Stomach (tissue), 9 donors: ENCODE measurements around the gene SCRN1. TPM values are rescaled to one million over a fixed set of nuclear protein-coding genes. Genes with fewer than 3 reads are reported as not detected.

Source experiments
- DNase-seq, 2 donors: peaks; one replicate each; pipeline versions ENCODE4 v3.0.0 to v3.0.0-alpha.2; 2013 to 2019
- H3K27ac ChIP-seq, 5 donors: fragments of 200-600 bp in 4 of 5; sonication (generic) in 4 of 5; one replicate each; pipeline ENCODE4 v1.5.1; 2013 to 2019; ENCODE audit warnings: mild to moderate bottlenecking in 1 of 5, moderate library complexity in 1 of 5
- H3K27me3 ChIP-seq, 3 donors: fragments of 200-600 bp; sonication (generic); one replicate each; pipeline ENCODE4 v1.5.1; 2017 to 2019; ENCODE audit warnings: mixed run types in 1 of 3
- H3K36me3 ChIP-seq, 4 donors: fragments of 200-600 bp; sonication (generic); 1 replicate in 3 of 4; 2 replicates in 1 of 4; pipeline ENCODE4 v1.5.1; 2016 to 2019
- H3K4me1 ChIP-seq, 4 donors: fragments of 200-600 bp; sonication (generic); one replicate each; pipeline ENCODE4 v1.5.1; 2016 to 2019
- H3K4me3 ChIP-seq, 4 donors: fragments of 200-600 bp; sonication (generic) in 3 of 4; one replicate each; pipeline ENCODE4 v1.5.1; 2016 to 2019; ENCODE audit warnings: mild to moderate bottlenecking in 1 of 4
- H3K9me3 ChIP-seq, 4 donors: fragments of 200-600 bp; sonication (generic); one replicate each; pipeline ENCODE4 v1.5.1; 2016 to 2019
- EP300 ChIP-seq: sonication (generic); formaldehyde crosslinking; IDR thresholded peaks from one replicate; pipeline ENCODE4 v1.6.1; 2017; ENCODE audit warnings: antibody characterized with exemption
- POLR2A ChIP-seq, 4 donors: fragments of 450-650 bp; IDR thresholded peaks; one replicate each; pipeline ENCODE4 v1.6.1; 2016; ENCODE audit warnings: antibody characterized with exemption in 4 of 4, control low read depth in 2 of 4, mild to moderate bottlenecking in 1 of 4, moderate library complexity in 1 of 4
- POLR2AphosphoS5 ChIP-seq, 3 donors: sonication (generic); formaldehyde crosslinking; IDR thresholded peaks; one replicate each; pipeline ENCODE4 v1.6.1; 2016; ENCODE audit warnings: antibody characterized with exemption in 3 of 3
- WGBS, 5 donors: extraction: QIAGEN DNeasy Blood & Tissue Kit in 3 of 5; methylation state at CpG; one replicate each; pipeline versions ENCODE4 v1.1.5 to v1.1.7; 2013 to 2018; 5-methylcytosine and 5-hydroxymethylcytosine counted together
- intact Hi-C: fragments of 100-400 bp; cut with DNase I; formaldehyde crosslinking; loops from one replicate; pipeline ENCODE4 v1.15.1; 2023; ENCODE audit warnings: low total_unique reads
- polyA plus RNA-seq, 3 donors: library from polyadenylated mRNA; stranded (reverse); fragments of 200-250 nt; gene quantifications; one replicate each; pipeline ENCODE4 v1.2.3, GENCODE V29; 2013
- total RNA-seq, 5 donors: library from RNA; depleted of rRNA; stranded (reverse); fragments of >200 nt; gene quantifications; one replicate each; pipeline versions ENCODE4 v1.1.0 to v1.2.3, GENCODE V29; 2014 to 2016
- TF ChIP-seq, protein P1 (sequence below), 7 experiments: fragments of 450-650 bp in 4 of 7; fragments of 200-600 bp in 3 of 7; sonication (generic) in 3 of 7; IDR thresholded peaks; one replicate each; pipeline ENCODE4 v1.5.1; 2016 to 2019; ENCODE audit warnings: antibody characterized with exemption in 7 of 7, control low read depth in 2 of 7, mild to moderate bottlenecking in 1 of 7
- donor health status: healthy with polysubstance abuse.
- donor health status: Bipolar disorder and iron deficiency.
- donor health status: healthy.

Gene SCRN1
- total and polyA plus RNA-seq, 8 donors = 0.87 to 57.2 (median 22.9) TPM

DNA sequence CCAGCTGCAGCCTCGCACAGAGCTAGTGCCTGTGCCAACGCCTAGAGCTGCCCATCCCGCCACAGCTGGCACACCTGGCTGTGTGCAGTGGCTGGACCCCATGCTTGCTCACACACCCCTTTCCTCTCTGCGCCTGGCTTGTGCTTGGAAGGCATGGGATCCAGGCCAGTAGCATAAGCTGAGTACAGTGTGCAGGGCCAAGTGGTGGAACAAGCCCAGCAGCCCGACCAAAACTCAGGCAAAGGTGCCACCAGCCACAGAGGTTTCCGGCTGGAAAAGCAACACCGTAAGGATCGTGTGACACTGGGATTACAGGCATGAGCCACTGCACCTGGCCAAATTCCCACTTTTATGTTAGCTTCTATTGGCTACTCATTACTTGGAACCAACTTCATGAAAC lies 38.4 kb downstream of the SCRN1 start:
- peaks cover 19 to 73% (median 58%) of the 10 kb centered on the region in 4 donors for H3K36me3 ChIP-seq
- WGBS, 5 donors = 94 to 97% (median 95%) methylated on average over 8 of the region's 8 CpGs
- H3K9me3 ChIP-seq = no peaks in the 10 kb centered on the region
- intact Hi-C loops = no loop called here
- H3K4me1 ChIP-seq = peaks cover 0 to 17% (median 3%) of the 10 kb centered on the region in 4 donors
- no peaks in the 10 kb centered on the region for H3K27me3 ChIP-seq
- no peak for DNase-seq
- H3K4me3 ChIP-seq = no peak overlapping the region
- no peak overlapping the region for H3K27ac ChIP-seq
- TF ChIP-seq POLR2AphosphoS5 (IDR thresholded peaks at IDR 0.05) (no peak), POLR2A (IDR thresholded peaks at IDR 0.05) (no peak), EP300 (no peak)
- TF ChIP-seq, protein P1, sequence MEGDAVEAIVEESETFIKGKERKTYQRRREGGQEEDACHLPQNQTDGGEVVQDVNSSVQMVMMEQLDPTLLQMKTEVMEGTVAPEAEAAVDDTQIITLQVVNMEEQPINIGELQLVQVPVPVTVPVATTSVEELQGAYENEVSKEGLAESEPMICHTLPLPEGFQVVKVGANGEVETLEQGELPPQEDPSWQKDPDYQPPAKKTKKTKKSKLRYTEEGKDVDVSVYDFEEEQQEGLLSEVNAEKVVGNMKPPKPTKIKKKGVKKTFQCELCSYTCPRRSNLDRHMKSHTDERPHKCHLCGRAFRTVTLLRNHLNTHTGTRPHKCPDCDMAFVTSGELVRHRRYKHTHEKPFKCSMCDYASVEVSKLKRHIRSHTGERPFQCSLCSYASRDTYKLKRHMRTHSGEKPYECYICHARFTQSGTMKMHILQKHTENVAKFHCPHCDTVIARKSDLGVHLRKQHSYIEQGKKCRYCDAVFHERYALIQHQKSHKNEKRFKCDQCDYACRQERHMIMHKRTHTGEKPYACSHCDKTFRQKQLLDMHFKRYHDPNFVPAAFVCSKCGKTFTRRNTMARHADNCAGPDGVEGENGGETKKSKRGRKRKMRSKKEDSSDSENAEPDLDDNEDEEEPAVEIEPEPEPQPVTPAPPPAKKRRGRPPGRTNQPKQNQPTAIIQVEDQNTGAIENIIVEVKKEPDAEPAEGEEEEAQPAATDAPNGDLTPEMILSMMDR (IDR thresholded peaks at IDR 0.05) = no peak

DNA sequence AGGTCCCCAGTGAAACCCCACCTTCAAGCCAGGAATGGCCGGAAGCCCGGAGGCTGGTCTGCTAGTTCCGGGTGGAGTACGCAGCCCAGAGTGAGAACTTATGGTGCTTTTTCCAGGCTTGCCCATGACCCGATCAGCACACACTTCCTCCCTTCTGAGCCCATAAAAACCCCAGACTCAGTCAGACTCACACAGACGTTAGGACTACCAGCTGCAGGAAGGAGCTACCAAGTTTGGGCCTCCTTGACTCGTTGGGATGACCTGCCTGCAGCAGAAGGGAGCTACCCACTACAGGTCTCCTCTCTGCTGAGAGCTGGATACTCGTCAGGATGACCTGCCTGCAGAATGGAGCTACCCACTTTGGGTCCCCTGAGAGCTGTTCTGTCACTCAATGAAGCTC lies 39.1 kb downstream of the SCRN1 start:
- peaks cover 19 to 76% (median 59%) of the 10 kb centered on the region in 4 donors for H3K36me3 ChIP-seq
- TF ChIP-seq POLR2AphosphoS5 (IDR thresholded peaks at IDR 0.05) = no peak
- TF ChIP-seq POLR2A (IDR thresholded peaks at IDR 0.05) = no peak
- TF ChIP-seq, protein P1 (IDR thresholded peaks at IDR 0.05) = no peak
- no peak for TF ChIP-seq EP300
- no peak for DNase-seq
- H3K27me3 ChIP-seq = no peaks in the 10 kb centered on the region
- no peak overlapping the region for H3K4me3 ChIP-seq
- H3K27ac ChIP-seq = no peak overlapping the region
- intact Hi-C loops = no loop called here
- peaks cover 0 to 10% (median 3%) of the 10 kb centered on the region in 4 donors for H3K4me1 ChIP-seq
- 87 to 97% (median 95%) methylated on average over 7 to 8 of the region's 8 CpGs for WGBS, 5 donors
- H3K9me3 ChIP-seq = no peaks in the 10 kb centered on the region

DNA sequence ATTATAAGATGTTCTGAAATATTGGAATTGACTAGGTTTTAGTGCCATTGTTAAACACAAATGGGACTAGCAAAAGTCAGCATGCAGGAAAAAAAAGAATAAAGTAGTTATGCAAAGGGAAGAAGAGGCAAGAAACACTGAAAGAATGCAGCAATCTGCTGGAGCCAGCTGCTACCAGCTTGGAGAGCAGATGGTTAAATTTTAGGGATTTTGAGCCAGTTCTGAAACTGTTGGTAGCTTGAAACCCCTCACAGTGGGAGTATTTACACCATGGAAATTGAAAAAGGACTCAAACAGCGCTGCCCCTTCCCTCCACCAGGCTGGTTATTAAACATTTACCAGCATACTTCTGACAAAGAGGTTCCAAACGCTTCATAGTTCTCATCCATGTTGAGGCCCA lies 41.0 kb downstream of the SCRN1 start:
- no peaks in the 10 kb centered on the region for H3K9me3 ChIP-seq
- no peak overlapping the region for H3K27ac ChIP-seq
- DNase-seq = no peak
- H3K4me1 ChIP-seq = peaks cover 0 to 10% (median 3%) of the 10 kb centered on the region in 4 donors
- no peak overlapping the region for H3K4me3 ChIP-seq
- intact Hi-C loops = no loop called here
- TF ChIP-seq, protein P1 (IDR thresholded peaks at IDR 0.05) = no peak
- TF ChIP-seq POLR2AphosphoS5 (IDR thresholded peaks at IDR 0.05) = no peak
- TF ChIP-seq POLR2A (IDR thresholded peaks at IDR 0.05) = no peak
- no peak for TF ChIP-seq EP300
- WGBS, 5 donors = 67 to 84% (median 76%) methylated on average over 2 of the region's 2 CpGs
- peaks cover 22 to 83% (median 58%) of the 10 kb centered on the region in 4 donors for H3K36me3 ChIP-seq
- H3K27me3 ChIP-seq = no peaks in the 10 kb centered on the region

DNA sequence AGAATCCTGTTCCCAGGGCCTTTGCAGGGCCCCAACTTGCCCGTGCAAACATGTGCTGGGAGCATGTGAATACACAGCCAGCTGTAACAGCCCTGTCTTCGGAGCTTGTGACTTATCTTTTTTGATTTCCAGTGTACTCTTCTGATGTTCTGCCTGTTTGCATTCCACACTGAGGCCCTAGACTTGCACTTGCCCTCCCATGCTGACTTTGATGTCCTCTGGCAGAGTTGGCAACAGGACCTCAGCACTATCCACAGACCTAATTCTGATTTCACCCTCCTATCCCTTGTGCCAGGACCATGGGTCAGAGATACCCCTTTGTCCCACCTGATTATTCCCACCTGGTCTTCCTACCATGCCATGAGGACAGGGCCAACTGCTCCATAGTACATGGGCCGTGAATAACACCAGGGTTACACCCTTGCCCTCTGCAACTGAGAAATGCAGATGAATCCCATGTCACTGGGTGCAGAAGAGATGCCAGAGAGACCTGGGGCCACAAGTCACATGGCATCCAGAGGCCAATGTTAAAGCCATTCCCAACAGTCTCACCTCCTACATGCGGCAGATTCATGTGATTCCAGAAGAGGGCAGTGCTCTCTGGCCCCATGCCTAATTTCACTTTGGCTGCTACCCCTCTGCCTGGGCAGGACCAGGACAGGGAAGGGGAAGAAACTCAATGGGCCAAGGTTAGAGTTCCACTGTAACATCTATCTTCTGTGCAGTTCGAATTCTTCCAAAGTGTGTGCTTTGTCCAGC lies 43.0 kb downstream of the SCRN1 start:
- peak in 1 of 3 donors; percentile 20 for TF ChIP-seq POLR2AphosphoS5 (IDR thresholded peaks at IDR 0.05)
- TF ChIP-seq, protein P1 (IDR thresholded peaks at IDR 0.05) = peak in 4 of 7 experiments; percentile 21 to 38 (median 30)
- TF ChIP-seq POLR2A (IDR thresholded peaks at IDR 0.05) = no peak
- Histone ChIP-seq H3K27me3 (no peaks in the 10 kb centered on the region), H3K36me3 (peaks cover 22 to 86% (median 62%) of the 10 kb centered on the region in 4 donors), H3K9me3 (no peaks in the 10 kb centered on the region), H3K27ac (no peak overlapping the region), H3K4me1 (peaks cover 0 to 11% (median 5%) of the 10 kb centered on the region in 4 donors), H3K4me3 (no peak overlapping the region)
- 72 to 86% (median 77%) methylated on average over 5 of the region's 5 CpGs for WGBS, 5 donors
- intact Hi-C loops = no loop called here
- peak; percentile 32 to 60 for DNase-seq
